ENCODE measurements around the gene WWOX. TPM values are rescaled to one million over a fixed set of nuclear protein-coding genes. Genes with fewer than 3 reads are reported as not detected.

The WWOX gene
- polyA plus RNA-seq, 1 donor (not counting 4 experiments of a cell fraction or from before 2014, with no cell fraction given), result 5.1 TPM

DNA sequence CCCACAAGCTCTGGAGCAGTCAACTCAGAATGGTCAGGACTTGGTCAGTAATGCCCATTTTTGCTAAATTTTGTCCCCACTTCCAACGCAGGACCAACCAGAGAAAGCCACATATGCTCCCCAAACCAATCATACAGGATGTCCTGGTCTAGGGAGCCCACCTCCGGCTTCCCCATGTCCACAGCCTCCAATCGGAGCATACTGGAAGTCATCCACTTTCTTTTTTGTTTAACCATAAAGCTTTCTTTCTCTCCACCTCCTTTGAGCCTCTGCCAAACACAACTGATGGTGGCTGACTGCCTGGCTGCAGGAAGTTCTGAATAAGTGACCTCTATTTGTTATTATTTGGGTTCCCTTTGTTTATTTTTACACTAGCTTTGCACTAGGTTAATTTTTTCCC is 549.1 kb downstream of the WWOX start:
- dilution Hi-C loops (cut with MboI; ENCODE audit: extremely low pct_ligation_motif_present, low sequenced_read_pairs), result no loop called here
- Histone ChIP-seq H3K4me2 (ENCODE audit: control insufficient read depth, extremely low read depth, insufficient read depth, low read depth, low read length) (no peak overlapping the region), H3K9me1 (ENCODE audit: control insufficient read depth, extremely low read depth, insufficient read depth, low read length) (no peaks in the 10 kb centered on the region), H3K27me3 (ENCODE audit: control insufficient read depth, extremely low read depth, insufficient read depth, low read length) (no peaks in the 10 kb centered on the region), H3K4me1 (ENCODE audit: control insufficient read depth, extremely low read depth, insufficient read depth, low read length) (no peaks in the 10 kb centered on the region), H3K27ac (ENCODE audit: control insufficient read depth, insufficient read depth, low read length) (no peak overlapping the region), H4K20me1 (ENCODE audit: control insufficient read depth, extremely low read depth, insufficient read depth, low read length) (no peaks in the 10 kb centered on the region), H2AFZ (ENCODE audit: control insufficient read depth, low read length) (no peak overlapping the region), H3K9ac (ENCODE audit: control insufficient read depth, extremely low read depth, insufficient read depth, low read length) (no peak overlapping the region), H3K79me2 (ENCODE audit: control insufficient read depth, insufficient read depth, low read length) (no peaks in the 10 kb centered on the region), H3K9me3 (ENCODE audit: control insufficient read depth, low read depth, low read length) (no peaks in the 10 kb centered on the region), H3K4me3 (ENCODE audit: control insufficient read depth in 2 of 3, extremely low read depth in 1 of 3, insufficient read depth in 2 of 3, low read depth in 1 of 3, low read length in 3 of 3) (no peak overlapping the region), H3K36me3 (ENCODE audit: control insufficient read depth in 2 of 2, extremely low read depth in 1 of 2, insufficient read depth in 2 of 2, low read length in 2 of 2) (no peaks in the 10 kb centered on the region)
- FAIRE-seq (no peak), DNase-seq (ENCODE audit: low read depth, low spot score) (no peak)
- TF ChIP-seq, protein P1, sequence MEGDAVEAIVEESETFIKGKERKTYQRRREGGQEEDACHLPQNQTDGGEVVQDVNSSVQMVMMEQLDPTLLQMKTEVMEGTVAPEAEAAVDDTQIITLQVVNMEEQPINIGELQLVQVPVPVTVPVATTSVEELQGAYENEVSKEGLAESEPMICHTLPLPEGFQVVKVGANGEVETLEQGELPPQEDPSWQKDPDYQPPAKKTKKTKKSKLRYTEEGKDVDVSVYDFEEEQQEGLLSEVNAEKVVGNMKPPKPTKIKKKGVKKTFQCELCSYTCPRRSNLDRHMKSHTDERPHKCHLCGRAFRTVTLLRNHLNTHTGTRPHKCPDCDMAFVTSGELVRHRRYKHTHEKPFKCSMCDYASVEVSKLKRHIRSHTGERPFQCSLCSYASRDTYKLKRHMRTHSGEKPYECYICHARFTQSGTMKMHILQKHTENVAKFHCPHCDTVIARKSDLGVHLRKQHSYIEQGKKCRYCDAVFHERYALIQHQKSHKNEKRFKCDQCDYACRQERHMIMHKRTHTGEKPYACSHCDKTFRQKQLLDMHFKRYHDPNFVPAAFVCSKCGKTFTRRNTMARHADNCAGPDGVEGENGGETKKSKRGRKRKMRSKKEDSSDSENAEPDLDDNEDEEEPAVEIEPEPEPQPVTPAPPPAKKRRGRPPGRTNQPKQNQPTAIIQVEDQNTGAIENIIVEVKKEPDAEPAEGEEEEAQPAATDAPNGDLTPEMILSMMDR (optimal IDR thresholded peaks at IDR 0.05 in 1 of 3, IDR thresholded peaks at IDR 0.05 in 1 of 3, conservative IDR thresholded peaks at IDR 0.05 in 1 of 3; ENCODE audit: extremely low read depth in 1 of 3, insufficient read depth in 2 of 3, low read length in 3 of 3), result no peak
- no peak for TF ChIP-seq EZH2 (IDR thresholded peaks at IDR 0.05; ENCODE audit: low read length)

GRCh38 chr16:78650339-78651074 is 551.1 kb downstream of the WWOX start:
- Histone ChIP-seq H3K4me1 (ENCODE audit: control insufficient read depth, extremely low read depth, insufficient read depth, low read length) (no peaks in the 10 kb centered on the region), H3K9ac (ENCODE audit: control insufficient read depth, extremely low read depth, insufficient read depth, low read length) (no peak overlapping the region), H3K9me1 (ENCODE audit: control insufficient read depth, extremely low read depth, insufficient read depth, low read length) (no peaks in the 10 kb centered on the region), H3K27ac (ENCODE audit: control insufficient read depth, insufficient read depth, low read length) (no peak overlapping the region), H2AFZ (ENCODE audit: control insufficient read depth, low read length) (no peak overlapping the region), H3K79me2 (ENCODE audit: control insufficient read depth, insufficient read depth, low read length) (no peaks in the 10 kb centered on the region), H4K20me1 (ENCODE audit: control insufficient read depth, extremely low read depth, insufficient read depth, low read length) (no peaks in the 10 kb centered on the region), H3K36me3 (ENCODE audit: control insufficient read depth in 2 of 2, extremely low read depth in 1 of 2, insufficient read depth in 2 of 2, low read length in 2 of 2) (no peaks in the 10 kb centered on the region), H3K4me2 (ENCODE audit: control insufficient read depth, extremely low read depth, insufficient read depth, low read depth, low read length) (no peak overlapping the region), H3K9me3 (ENCODE audit: control insufficient read depth, low read depth, low read length) (no peaks in the 10 kb centered on the region), H3K4me3 (ENCODE audit: control insufficient read depth in 2 of 3, extremely low read depth in 1 of 3, insufficient read depth in 2 of 3, low read depth in 1 of 3, low read length in 3 of 3) (no peak overlapping the region), H3K27me3 (ENCODE audit: control insufficient read depth, extremely low read depth, insufficient read depth, low read length) (no peaks in the 10 kb centered on the region)
- TF ChIP-seq, protein P1 (optimal IDR thresholded peaks at IDR 0.05 in 1 of 3, IDR thresholded peaks at IDR 0.05 in 1 of 3, conservative IDR thresholded peaks at IDR 0.05 in 1 of 3; ENCODE audit: extremely low read depth in 1 of 3, insufficient read depth in 2 of 3, low read length in 3 of 3), result no peak
- no peak for TF ChIP-seq EZH2 (IDR thresholded peaks at IDR 0.05; ENCODE audit: low read length)
- dilution Hi-C loops (cut with MboI; ENCODE audit: extremely low pct_ligation_motif_present, low sequenced_read_pairs), result no loop called here
- no peak for FAIRE-seq
- DNase-seq (ENCODE audit: low read depth, low spot score), result no peak

Measured in keratinocyte (primary cell).